Astrocyte (in vitro differentiated cells and primary cell): ENCODE data around the gene METTL25B. TPM values are rescaled to one million over a fixed set of nuclear protein-coding genes. Genes with fewer than 3 reads are reported as not detected.

Experiments used
- DNase-seq: peaks from one replicate; pipeline ENCODE4 v3.0.0-alpha.2; 2010; ENCODE audit warnings: low read depth
- FAIRE-seq: peaks from 2 replicates; lab custom pipeline; 2011; peaks lifted over from hg19 to GRCh38; lab: Jason Lieb, UNC
- H2AFZ ChIP-seq: 2 replicates; pipeline ENCODE4 v1.6.0; 2012; ENCODE audit warnings: low read depth, low read length, inconsistent platforms
- H3K27ac ChIP-seq: 2 replicates; pipeline ENCODE4 v1.5.1; 2011; ENCODE audit warnings: low read depth, low read length, inconsistent platforms
- H3K27me3 ChIP-seq: 2 replicates; pipeline ENCODE4 v1.6.0; 2011; ENCODE audit warnings: low read length, inconsistent platforms; ENCODE audit not compliant: insufficient read depth
- H3K36me3 ChIP-seq: 2 replicates; pipeline ENCODE4 v1.5.1; 2011; ENCODE audit warnings: low read length, inconsistent platforms; ENCODE audit not compliant: insufficient read depth
- H3K4me1 ChIP-seq: 2 replicates; pipeline ENCODE4 v1.5.1; 2011; ENCODE audit warnings: low read length, inconsistent platforms; ENCODE audit not compliant: insufficient read depth
- H3K4me2 ChIP-seq: 2 replicates; pipeline ENCODE4 v1.6.0; 2012; ENCODE audit warnings: low read length, inconsistent platforms
- H3K4me3 ChIP-seq: 2 replicates; pipeline ENCODE4 v1.5.1; 2011; ENCODE audit warnings: low read depth, mild to moderate bottlenecking, low read length, inconsistent platforms; ENCODE audit not compliant: insufficient read depth
- H3K79me2 ChIP-seq: 2 replicates; pipeline ENCODE4 v1.6.0; 2012; ENCODE audit warnings: mild to moderate bottlenecking, low read length, inconsistent platforms; ENCODE audit not compliant: insufficient read depth
- H3K9ac ChIP-seq: 2 replicates; pipeline ENCODE4 v1.6.0; 2012; ENCODE audit warnings: mild to moderate bottlenecking, low read length, inconsistent platforms
- H3K9me3 ChIP-seq: 2 replicates; pipeline ENCODE4 v1.5.1; 2012; ENCODE audit warnings: low read depth, mild to moderate bottlenecking, low read length, inconsistent platforms; ENCODE audit not compliant: insufficient read depth
- H4K20me1 ChIP-seq: 2 replicates; pipeline ENCODE4 v1.6.0; 2012; ENCODE audit warnings: low read length, inconsistent platforms; ENCODE audit not compliant: insufficient read depth
- H3K27ac Mint-ChIP-seq: one replicate; pipeline ENCODE4 v1.8.0; 2021; ENCODE audit warnings: mild to moderate bottlenecking, mixed read lengths; ENCODE audit not compliant: unreplicated experiment
- H3K27me3 Mint-ChIP-seq: one replicate; pipeline ENCODE4 v1.8.0; 2021; ENCODE audit warnings: low read depth, mixed read lengths; ENCODE audit not compliant: unreplicated experiment
- H3K36me3 Mint-ChIP-seq: one replicate; pipeline ENCODE4 v1.8.0; 2021; ENCODE audit warnings: low read depth, mixed read lengths; ENCODE audit not compliant: unreplicated experiment
- H3K4me1 Mint-ChIP-seq: one replicate; pipeline ENCODE4 v1.8.0; 2021; ENCODE audit warnings: low read depth, mixed read lengths; ENCODE audit not compliant: unreplicated experiment
- H3K4me3 Mint-ChIP-seq: one replicate; pipeline ENCODE4 v1.8.0; 2021; ENCODE audit warnings: mild to moderate bottlenecking, moderate library complexity, mixed read lengths; ENCODE audit not compliant: unreplicated experiment
- H3K9me3 Mint-ChIP-seq: one replicate; pipeline ENCODE4 v1.8.0; 2021; ENCODE audit warnings: mild to moderate bottlenecking, mixed read lengths; ENCODE audit not compliant: unreplicated experiment
- EZH2 ChIP-seq: IDR thresholded peaks from 2 replicates; pipeline ENCODE4 v1.6.1; 2012; ENCODE audit warnings: mild to moderate bottlenecking, low read length, inconsistent platforms; ENCODE audit not compliant: insufficient read depth
- total RNA-seq: library from RNA; stranded (reverse); gene quantifications from 2 replicates; pipeline ENCODE4 v1.2.1, GENCODE V29; 2021
- TF ChIP-seq, protein P1 (sequence below): IDR thresholded peaks from 2 replicates; pipeline ENCODE4 v1.5.1; 2011; ENCODE audit warnings: low read depth, mild to moderate bottlenecking, inconsistent platforms, low read length, moderate library complexity; ENCODE audit not compliant: insufficient read depth

Gene METTL25B
- total RNA-seq, 1 donor from 2014 or later = 9.9 TPM

DNA sequence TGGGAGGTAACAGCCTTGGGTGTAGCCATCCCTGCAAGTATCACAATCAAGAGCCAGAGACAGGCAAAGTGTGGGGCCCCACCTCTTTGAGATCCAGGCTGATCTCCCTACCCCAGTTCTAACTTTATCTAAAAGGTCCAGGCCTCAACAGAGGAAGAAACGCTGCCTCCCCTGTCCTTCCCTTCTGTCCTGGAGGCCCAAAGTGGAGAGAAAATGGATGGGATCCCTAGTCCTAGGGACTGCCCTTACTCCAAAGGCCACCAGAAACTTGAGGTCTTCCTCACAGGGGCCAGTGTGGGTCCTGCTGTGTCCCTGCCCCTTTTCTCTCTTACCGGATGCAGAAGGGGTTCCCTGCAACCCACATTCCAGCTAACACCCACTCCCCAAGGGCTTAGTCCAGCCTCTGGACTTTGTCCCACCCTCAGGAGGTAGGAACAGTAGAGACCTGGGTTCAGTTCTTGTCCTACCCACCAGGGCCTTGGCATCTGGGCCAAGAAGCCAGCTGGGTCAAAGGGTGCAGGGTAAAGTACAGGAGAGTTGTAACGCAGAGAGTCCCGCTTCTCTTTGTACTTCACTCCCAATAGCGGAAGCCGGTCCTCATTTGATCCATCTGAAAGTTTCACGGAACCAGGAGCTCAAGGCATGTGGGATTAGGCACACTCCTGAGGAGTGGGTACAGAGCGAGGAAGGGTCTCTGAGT lies 21.3 kb downstream of the METTL25B start:
- peak overlapping the region; percentile 86 for H3K4me3 ChIP-seq

DNA sequence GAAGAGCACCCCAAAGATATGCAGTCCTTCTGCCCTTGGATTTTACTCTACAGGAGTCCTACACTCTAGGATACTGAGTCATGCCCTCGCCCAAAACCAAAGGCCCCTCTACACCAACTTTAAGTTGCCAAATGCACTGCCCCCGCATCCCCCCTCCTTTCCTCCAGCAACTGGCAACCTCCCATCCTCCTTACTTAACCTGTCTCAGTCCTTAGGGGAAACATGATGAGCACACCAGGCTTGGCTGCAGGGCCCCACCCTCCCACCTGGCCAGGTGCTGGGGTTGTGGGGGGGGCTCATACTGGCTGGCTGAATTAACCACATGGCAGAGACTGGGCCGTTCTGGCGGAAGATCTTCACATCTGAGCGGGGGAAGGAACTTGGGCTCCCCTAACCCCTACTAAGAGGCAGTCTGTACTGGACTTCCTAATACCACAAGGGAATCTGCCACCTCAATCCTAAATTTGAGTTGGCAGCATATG lies 22.0 kb downstream of the METTL25B start:
- DNase-seq = no peak
- peaks cover 71% of the 10 kb centered on the region for H3K79me2 ChIP-seq
- no peaks in the 10 kb centered on the region for H3K36me3 ChIP-seq
- Mint-ChIP-seq H3K27me3 (no peaks in the 10 kb centered on the region), H3K9me3 (no peaks in the 10 kb centered on the region), H3K4me1 (peaks cover 41% of the 10 kb centered on the region), H3K36me3 (peaks cover 2% of the 10 kb centered on the region), H3K27ac (peak overlapping the region; percentile 91), H3K4me3 (peak overlapping the region; percentile 97)
- H3K9ac ChIP-seq = peak overlapping the region; percentile 91
- H4K20me1 ChIP-seq = no peaks in the 10 kb centered on the region
- H2AFZ ChIP-seq = no peak overlapping the region
- peak overlapping the region; percentile 99 for H3K4me2 ChIP-seq
- FAIRE-seq = no peak
- H3K4me1 ChIP-seq = peaks cover 56% of the 10 kb centered on the region
- H3K9me3 ChIP-seq = no peaks in the 10 kb centered on the region
- no peaks in the 10 kb centered on the region for H3K27me3 ChIP-seq
- peak overlapping the region; percentile 86 for H3K4me3 ChIP-seq
- TF ChIP-seq EZH2 = no peak
- TF ChIP-seq, protein P1, sequence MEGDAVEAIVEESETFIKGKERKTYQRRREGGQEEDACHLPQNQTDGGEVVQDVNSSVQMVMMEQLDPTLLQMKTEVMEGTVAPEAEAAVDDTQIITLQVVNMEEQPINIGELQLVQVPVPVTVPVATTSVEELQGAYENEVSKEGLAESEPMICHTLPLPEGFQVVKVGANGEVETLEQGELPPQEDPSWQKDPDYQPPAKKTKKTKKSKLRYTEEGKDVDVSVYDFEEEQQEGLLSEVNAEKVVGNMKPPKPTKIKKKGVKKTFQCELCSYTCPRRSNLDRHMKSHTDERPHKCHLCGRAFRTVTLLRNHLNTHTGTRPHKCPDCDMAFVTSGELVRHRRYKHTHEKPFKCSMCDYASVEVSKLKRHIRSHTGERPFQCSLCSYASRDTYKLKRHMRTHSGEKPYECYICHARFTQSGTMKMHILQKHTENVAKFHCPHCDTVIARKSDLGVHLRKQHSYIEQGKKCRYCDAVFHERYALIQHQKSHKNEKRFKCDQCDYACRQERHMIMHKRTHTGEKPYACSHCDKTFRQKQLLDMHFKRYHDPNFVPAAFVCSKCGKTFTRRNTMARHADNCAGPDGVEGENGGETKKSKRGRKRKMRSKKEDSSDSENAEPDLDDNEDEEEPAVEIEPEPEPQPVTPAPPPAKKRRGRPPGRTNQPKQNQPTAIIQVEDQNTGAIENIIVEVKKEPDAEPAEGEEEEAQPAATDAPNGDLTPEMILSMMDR = no peak
- peak overlapping the region; percentile 100 for H3K27ac ChIP-seq

More for the DNA sequence above, 21.3 kb downstream of the METTL25B start:
- peaks cover 4% of the 10 kb centered on the region for H3K36me3 ChIP-seq
- Mint-ChIP-seq H3K27ac (peak overlapping the region; percentile 91), H3K36me3 (peaks cover 3% of the 10 kb centered on the region), H3K9me3 (no peaks in the 10 kb centered on the region), H3K4me3 (peak overlapping the region; percentile 97), H3K27me3 (no peaks in the 10 kb centered on the region), H3K4me1 (peaks cover 43% of the 10 kb centered on the region)
- H3K4me1 ChIP-seq = peaks cover 56% of the 10 kb centered on the region
- no peaks in the 10 kb centered on the region for H3K27me3 ChIP-seq
- H3K4me2 ChIP-seq = peak overlapping the region; percentile 99
- H2AFZ ChIP-seq = no peak overlapping the region
- DNase-seq (no peak), FAIRE-seq (no peak)
- peak overlapping the region; percentile 91 for H3K9ac ChIP-seq
- peak overlapping the region; percentile 100 for H3K27ac ChIP-seq
- H4K20me1 ChIP-seq = no peaks in the 10 kb centered on the region
- no peaks in the 10 kb centered on the region for H3K9me3 ChIP-seq
- TF ChIP-seq, protein P1 = no peak
- TF ChIP-seq EZH2 = no peak
- peaks cover 78% of the 10 kb centered on the region for H3K79me2 ChIP-seq
